GM18870 (cell line): ENCODE data around the gene RAET1L.
"Not testable (repeated sequence)": the region's sequence is repeated elsewhere in the genome, so short reads cannot be mapped to it uniquely, and the experiment has no call there.

Experiments
- ATAC-seq: cut with Tn5 transposase; IDR thresholded peaks from one replicate; pipeline ENCODE4 v1.9.1; 2021; ENCODE audit warnings: moderate library complexity; ENCODE audit not compliant: unreplicated experiment

RAET1L gene

GRCh38 chr6:150017186-150017521, 8.2 kb downstream of the RAET1L start:
- ATAC-seq = not testable (repeated sequence)

DNA sequence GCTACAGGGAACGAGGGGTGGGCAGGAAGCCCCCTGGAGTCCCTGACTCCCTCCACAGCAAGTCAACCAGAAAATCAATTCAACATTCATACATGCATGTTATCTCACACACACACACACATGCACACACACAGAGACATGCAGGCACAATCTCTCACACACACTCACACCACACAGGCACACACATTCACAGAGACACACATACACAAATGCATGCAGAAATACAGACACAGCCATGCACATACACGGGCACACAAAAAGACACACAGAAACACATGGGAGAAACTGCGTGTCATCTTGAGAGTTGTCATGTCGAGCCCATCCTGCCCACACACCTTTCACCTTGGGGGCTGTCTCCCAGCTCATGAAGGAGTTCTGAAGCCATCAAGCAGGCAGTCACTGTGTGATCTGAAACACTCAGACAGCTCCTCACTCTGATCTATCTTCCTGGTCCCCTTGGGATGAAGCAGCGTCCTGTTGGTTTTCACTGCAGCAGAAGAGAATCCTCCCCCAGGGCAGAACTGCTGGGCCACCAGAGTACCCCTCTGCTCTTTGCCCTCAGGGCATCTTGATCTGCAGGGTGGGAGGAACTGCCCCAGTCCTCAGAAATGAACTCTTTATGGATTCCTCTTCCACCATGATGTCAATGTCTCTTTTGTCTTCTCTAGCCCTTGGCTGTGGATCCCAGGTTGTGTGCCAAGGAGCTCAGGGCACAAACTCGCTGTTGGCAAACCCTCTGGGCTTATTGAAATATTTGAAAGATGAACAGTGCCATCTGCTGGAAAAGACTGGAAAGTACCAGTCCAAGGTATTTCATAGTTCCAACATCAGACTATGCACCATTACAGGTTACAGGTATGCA, 8.8 kb downstream of the RAET1L start:
- peak; percentile 68 for ATAC-seq

- ATAC-seq = not testable (repeated sequence)
These were observed 9.9 kb downstream of the RAET1L start for GRCh38 chr6:150015281-150016001.

GRCh38 chr6:150014623-150015280, 10.6 kb downstream of the RAET1L start:
- not testable (repeated sequence) for ATAC-seq

- ATAC-seq = not testable (repeated sequence)
These were observed 11.3 kb downstream of the RAET1L start for GRCh38 chr6:150013785-150014622.

- not testable (repeated sequence) for ATAC-seq
These were observed 12.2 kb downstream of the RAET1L start for GRCh38 chr6:150012846-150013784.

DNA sequence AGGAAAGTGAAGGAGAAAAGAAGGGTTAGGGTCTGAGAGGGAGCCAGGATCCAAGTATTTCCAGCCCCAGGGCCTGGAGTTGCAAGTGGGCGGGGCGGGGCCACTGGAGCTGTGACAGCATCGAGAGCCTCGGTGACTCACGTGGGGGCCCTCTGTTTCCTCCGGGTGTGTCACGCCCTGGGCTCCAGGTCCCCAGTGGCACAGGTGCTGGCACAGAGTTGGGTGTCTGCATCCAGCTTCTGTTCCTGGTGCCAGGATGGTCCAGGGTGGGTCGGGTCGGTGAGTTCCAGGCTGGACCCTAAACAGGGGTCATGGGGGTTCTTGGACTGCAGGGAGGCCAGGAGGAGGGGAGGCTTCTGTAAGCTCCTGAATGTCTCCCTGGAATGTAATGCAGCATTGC, 16.7 kb downstream of the RAET1L start:
- ATAC-seq = no peak

DNA sequence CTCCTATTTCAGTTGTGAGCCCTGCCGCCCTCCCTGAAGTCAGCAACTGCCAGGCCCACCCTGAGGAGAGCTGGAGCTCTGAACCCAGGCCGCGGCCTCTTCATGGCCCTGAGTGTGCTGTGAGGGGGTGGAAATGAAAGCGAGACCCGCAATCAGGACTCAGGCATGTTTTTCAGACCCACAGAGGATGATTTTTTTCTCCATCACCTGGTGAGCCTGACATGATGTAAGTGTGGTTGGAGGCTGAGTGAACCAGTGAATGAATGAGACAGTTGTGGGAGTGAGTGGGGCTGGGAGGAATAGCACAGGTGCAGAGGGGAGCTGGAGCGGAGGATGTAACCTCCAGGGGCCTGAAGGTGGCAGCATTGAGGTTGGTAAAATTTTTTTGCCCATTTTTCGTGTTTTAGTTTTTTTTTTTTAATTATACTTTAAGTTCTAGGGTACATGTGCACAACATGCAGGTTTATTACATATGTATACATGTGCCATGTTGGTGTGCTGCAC, 18.3 kb downstream of the RAET1L start:
- no peak for ATAC-seq

GRCh38 chr6:150005761-150006651, 19.3 kb downstream of the RAET1L start:
- ATAC-seq = no peak

DNA sequence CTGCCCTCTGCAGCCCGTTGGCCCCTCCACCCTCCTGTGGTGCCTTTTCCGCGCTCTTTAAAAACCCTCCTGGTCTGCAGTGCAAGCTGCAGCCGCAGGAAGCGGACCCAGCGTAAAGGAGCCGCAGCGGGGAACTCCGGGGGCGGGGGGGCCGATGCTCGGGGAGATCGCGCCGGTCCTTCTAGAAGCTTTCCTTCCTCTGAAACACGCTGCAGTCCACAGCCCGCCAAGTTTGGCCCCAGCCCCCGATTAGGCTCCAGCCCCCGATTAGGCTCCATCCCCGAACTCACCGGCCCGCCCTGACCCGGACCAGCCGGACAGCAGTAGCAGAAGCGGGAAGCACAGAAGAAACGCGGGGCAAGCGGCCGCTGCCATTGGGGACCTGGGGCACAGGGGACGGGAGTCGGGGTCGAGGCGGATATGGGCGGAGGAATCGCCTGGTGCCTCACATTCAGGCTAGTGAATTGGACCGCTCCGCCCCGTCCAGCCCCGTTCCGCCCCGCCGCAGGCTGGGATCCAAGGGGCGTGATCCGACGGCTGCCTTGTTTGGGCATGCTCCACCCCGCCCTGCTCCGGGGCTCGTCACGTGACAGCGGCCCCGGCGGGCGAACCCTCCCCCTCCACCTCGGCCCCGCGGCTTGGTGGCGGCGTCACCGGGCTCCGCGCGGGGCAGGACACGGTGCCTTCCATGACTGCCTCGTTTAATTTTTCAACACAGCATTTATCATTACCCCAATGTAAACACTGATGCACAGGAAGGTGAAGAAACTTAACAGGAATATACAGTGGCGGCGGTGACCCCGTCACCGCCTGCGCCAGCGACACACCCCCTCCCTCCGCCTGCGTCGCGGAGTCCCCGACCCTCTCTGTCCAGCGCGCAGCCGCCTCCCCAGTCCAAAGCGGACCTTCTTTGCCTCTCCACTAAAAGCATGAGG, 20.3 kb downstream of the RAET1L start:
- no peak for ATAC-seq

DNA sequence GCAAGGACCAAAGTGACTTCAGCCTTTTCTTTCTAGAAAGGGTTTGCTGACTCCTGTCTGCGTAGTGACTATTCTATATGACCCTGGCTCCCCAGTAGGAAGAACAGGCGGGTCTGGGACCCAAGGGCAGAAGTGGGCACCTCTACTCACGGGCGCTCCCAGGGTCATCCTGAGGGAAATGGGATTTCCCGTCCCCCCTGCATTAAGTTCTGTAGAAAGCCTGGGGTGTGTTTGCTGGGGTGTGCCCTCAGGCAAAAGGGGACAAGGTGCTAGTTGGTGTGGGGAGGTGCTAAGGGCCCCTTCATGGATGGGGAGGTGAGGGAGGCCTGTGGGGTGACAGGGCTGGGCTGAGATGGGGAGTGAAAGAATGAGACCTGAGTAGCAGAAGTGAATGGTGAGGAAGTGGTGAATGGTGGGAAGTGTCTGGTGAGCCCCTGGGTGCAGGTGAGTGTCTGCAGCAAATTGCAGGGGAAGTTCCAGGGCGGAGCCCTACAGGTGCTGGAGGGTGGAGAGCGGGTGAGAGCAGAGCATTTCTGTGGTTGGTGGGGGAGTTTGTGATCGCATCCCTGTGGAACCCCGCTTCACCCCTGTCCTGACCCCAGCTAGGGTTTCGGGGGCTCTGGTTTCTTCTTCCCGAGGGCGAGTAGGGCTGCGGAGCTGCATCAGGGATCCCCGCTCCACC, 21.1 kb downstream of the RAET1L start:
- ATAC-seq = no peak

GRCh38 chr6:150003599-150003998, 21.7 kb downstream of the RAET1L start:
- ATAC-seq = not testable (repeated sequence)

DNA sequence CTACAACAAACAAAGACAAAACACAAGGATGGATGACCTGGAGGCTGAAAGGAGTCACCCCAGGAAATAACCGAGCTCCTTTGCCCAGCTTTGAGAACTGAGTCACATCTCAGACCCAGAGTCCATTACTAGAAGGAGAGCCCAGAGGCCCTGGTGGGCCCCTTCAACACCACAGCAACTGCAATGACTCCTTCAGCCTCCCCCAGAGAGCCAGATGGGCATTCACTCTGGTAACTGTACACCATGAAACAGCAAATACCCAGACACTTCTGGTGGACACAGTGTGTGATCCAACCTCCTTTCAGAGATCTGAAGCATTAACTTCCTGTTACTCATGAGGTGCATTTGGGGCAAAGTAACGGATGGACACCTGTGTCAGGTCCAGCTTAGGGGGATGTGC, 22.6 kb downstream of the RAET1L start:
- no peak for ATAC-seq

- peak; percentile 79 for ATAC-seq
These were observed 23.9 kb downstream of the RAET1L start for GRCh38 chr6:150001295-150002008.

GRCh38 chr6:149999636-150000035, 25.7 kb downstream of the RAET1L start:
- no peak for ATAC-seq

- ATAC-seq = no peak
These were observed 29.4 kb downstream of the RAET1L start for GRCh38 chr6:149995971-149996370.
